Tibial nerve (tissue), 4 donors: ENCODE data around the gene RNF157. TPM values are rescaled to one million over a fixed set of nuclear protein-coding genes. Genes with fewer than 3 reads are reported as not detected.

ENCODE experiments used
- DNase-seq, 2 donors: peaks; one replicate each; pipeline ENCODE4 v3.0.0-alpha.2; 2019; ENCODE audit warnings: low spot score in 2 of 2
- H3K27ac ChIP-seq, 4 donors: fragments of 200-600 bp; sonication (generic) in 3 of 4; one replicate each; pipeline ENCODE4 v1.5.1; 2017 to 2019; ENCODE audit warnings: mild to moderate bottlenecking in 1 of 4
- H3K27me3 ChIP-seq, 2 donors: fragments of 200-600 bp; sonication (generic) in 1 of 2; one replicate each; pipeline versions ENCODE4 v1.5.1 to v1.6.0; 2017 to 2019
- H3K36me3 ChIP-seq, 3 donors: fragments of 200-600 bp; sonication (generic); one replicate each; pipeline ENCODE4 v1.5.1; 2018 to 2019
- H3K4me1 ChIP-seq, 4 donors: fragments of 200-600 bp; sonication (generic) in 3 of 4; one replicate each; pipeline ENCODE4 v1.5.1; 2017 to 2019
- H3K4me3 ChIP-seq, 4 donors: fragments of 200-600 bp; sonication (generic) in 3 of 4; one replicate each; pipeline ENCODE4 v1.5.1; 2017 to 2019; ENCODE audit warnings: mild to moderate bottlenecking in 1 of 4, moderate library complexity in 1 of 4
- H3K9me3 ChIP-seq, 4 donors: fragments of 200-600 bp; sonication (generic) in 3 of 4; one replicate each; pipeline ENCODE4 v1.5.1; 2017 to 2019
- CTCF ChIP-seq, 5 experiments: fragments of 200-600 bp in 3 of 5; fragments of 450-650 bp in 2 of 5; sonication (generic) in 3 of 5; IDR thresholded peaks; one replicate each; pipeline ENCODE4 v1.5.1; 2016 to 2019; ENCODE audit warnings: antibody characterized with exemption in 5 of 5, mild to moderate bottlenecking in 3 of 5, moderate library complexity in 2 of 5
- EP300 ChIP-seq, 2 donors: sonication (generic); formaldehyde crosslinking; IDR thresholded peaks; one replicate each; pipeline ENCODE4 v1.6.1; 2017; ENCODE audit warnings: antibody characterized with exemption in 2 of 2, mild to moderate bottlenecking in 1 of 2
- POLR2A ChIP-seq, 2 donors: fragments of 450-650 bp; IDR thresholded peaks; one replicate each; pipeline ENCODE4 v1.6.1; 2017; ENCODE audit warnings: antibody characterized with exemption in 2 of 2, mild to moderate bottlenecking in 2 of 2, moderate library complexity in 2 of 2
- WGBS, 2 donors: methylation state at CpG; one replicate each; pipeline ENCODE4 v1.1.5; 2018; 5-methylcytosine and 5-hydroxymethylcytosine counted together
- total RNA-seq, 4 donors: library from RNA; depleted of rRNA; stranded (reverse); fragments of >200 nt; gene quantifications; one replicate each; pipeline ENCODE4 v1.1.0, GENCODE V29; 2016

Gene RNF157
- total RNA-seq, 4 donors from 2014 or later: 11.1 to 18.9 (median 15.2) TPM

GRCh38 chr17:76264755-76265623, 24.7 kb upstream of the RNF157 start, which contains the start of gene UBALD2:
UBALD2 (plus strand) TSS chr17:76265348; CDS start chr17:76265506, 158 bp downstream.
- peaks cover 0 to 84% (median 63%) of the 10 kb centered on the region in 4 donors for H3K4me1 ChIP-seq

GRCh38 chr17:76264425-76264754, 24.1 kb upstream of the RNF157 start:
- H3K27me3 ChIP-seq: no peaks in the 10 kb centered on the region
- peaks cover 0 to 6% (median 0%) of the 10 kb centered on the region in 3 donors for H3K36me3 ChIP-seq
- H3K4me3 ChIP-seq: peak overlapping the region in 1 of 4 donors; percentile 19
- no peak for TF ChIP-seq POLR2A (IDR thresholded peaks at IDR 0.05)
- TF ChIP-seq EP300 (IDR thresholded peaks at IDR 0.05): no peak
- no peak for TF ChIP-seq CTCF (IDR thresholded peaks at IDR 0.05)
- H3K4me1 ChIP-seq: peaks cover 0 to 84% (median 67%) of the 10 kb centered on the region in 4 donors
- peak overlapping the region in 3 of 4 donors; percentile 70 to 94 (median 83) for H3K27ac ChIP-seq
- WGBS, 2 donors: 30 to 32% methylated on average over 9 of the region's 9 CpGs
- DNase-seq: no peak
- no peaks in the 10 kb centered on the region for H3K9me3 ChIP-seq

More at GRCh38 chr17:76264755-76265623, 24.7 kb upstream of the RNF157 start, which contains the start of gene UBALD2:
- Histone ChIP-seq H3K4me3 (peak within 1 kb of the TSS; percentile 62 to 99 (median 78)), H3K27me3 (no peaks in the 10 kb centered on the region), H3K27ac (peak within 1 kb of the TSS; percentile 57 to 97 (median 90)), H3K9me3 (no peaks in the 10 kb centered on the region), H3K36me3 (peaks cover 0 to 12% (median 0%) of the 10 kb centered on the region in 3 donors)
- WGBS, 2 donors: 0 to 1% methylated on average over 40 to 49 of the region's 94 CpGs
- peak; percentile 98 to 99 for DNase-seq
- TF ChIP-seq EP300 (IDR thresholded peaks at IDR 0.05) (peak; percentile 76 to 88), POLR2A (IDR thresholded peaks at IDR 0.05) (peak; percentile 92 to 94), CTCF (IDR thresholded peaks at IDR 0.05) (peak in 2 of 5 experiments; percentile 79 to 83)

- peaks cover 0 to 2% (median 0%) of the 10 kb centered on the region in 3 donors for H3K36me3 ChIP-seq
- peaks cover 0 to 82% (median 66%) of the 10 kb centered on the region in 4 donors for H3K4me1 ChIP-seq
- no peak for DNase-seq
These were observed 23.6 kb upstream of the RNF157 start for GRCh38 chr17:76263896-76264295.

GRCh38 chr17:76262732-76263344, 22.5 kb upstream of the RNF157 start:
- no peak overlapping the region for H3K4me3 ChIP-seq
- no peaks in the 10 kb centered on the region for H3K9me3 ChIP-seq
- TF ChIP-seq POLR2A (IDR thresholded peaks at IDR 0.05) (no peak), CTCF (IDR thresholded peaks at IDR 0.05) (no peak), EP300 (IDR thresholded peaks at IDR 0.05) (no peak)
- H3K27me3 ChIP-seq: no peaks in the 10 kb centered on the region
- WGBS, 2 donors: 48 to 56% methylated on average over 9 of the region's 9 CpGs
- DNase-seq: no peak
- peak overlapping the region in 3 of 4 donors; percentile 70 to 94 (median 83) for H3K27ac ChIP-seq
- H3K36me3 ChIP-seq: no peaks in the 10 kb centered on the region
- H3K4me1 ChIP-seq: peaks cover 0 to 79% (median 60%) of the 10 kb centered on the region in 4 donors

More at GRCh38 chr17:76263896-76264295, 23.6 kb upstream of the RNF157 start:
- Histone ChIP-seq H3K4me3 (no peak overlapping the region), H3K27ac (peak overlapping the region in 3 of 4 donors; percentile 70 to 94 (median 83)), H3K9me3 (no peaks in the 10 kb centered on the region), H3K27me3 (no peaks in the 10 kb centered on the region)
- TF ChIP-seq CTCF (IDR thresholded peaks at IDR 0.05) (no peak), EP300 (IDR thresholded peaks at IDR 0.05) (no peak), POLR2A (IDR thresholded peaks at IDR 0.05) (no peak)
- 91 to 95% methylated on average over 5 of the region's 5 CpGs for WGBS, 2 donors
